Colon (tissue), 2 donors: ENCODE measurements around the gene GRN.
"Not testable (repeated sequence)": the region's sequence is repeated elsewhere in the genome, so short reads cannot be mapped to it uniquely, and the experiment has no call there.

Experiments used
- FAIRE-seq: peaks from 2 replicates; lab custom pipeline; 2012; peaks lifted over from hg19 to GRCh38; lab: Jason Lieb, UNC
- donor health status: control.
- donor health status: control.

The GRN gene

DNA sequence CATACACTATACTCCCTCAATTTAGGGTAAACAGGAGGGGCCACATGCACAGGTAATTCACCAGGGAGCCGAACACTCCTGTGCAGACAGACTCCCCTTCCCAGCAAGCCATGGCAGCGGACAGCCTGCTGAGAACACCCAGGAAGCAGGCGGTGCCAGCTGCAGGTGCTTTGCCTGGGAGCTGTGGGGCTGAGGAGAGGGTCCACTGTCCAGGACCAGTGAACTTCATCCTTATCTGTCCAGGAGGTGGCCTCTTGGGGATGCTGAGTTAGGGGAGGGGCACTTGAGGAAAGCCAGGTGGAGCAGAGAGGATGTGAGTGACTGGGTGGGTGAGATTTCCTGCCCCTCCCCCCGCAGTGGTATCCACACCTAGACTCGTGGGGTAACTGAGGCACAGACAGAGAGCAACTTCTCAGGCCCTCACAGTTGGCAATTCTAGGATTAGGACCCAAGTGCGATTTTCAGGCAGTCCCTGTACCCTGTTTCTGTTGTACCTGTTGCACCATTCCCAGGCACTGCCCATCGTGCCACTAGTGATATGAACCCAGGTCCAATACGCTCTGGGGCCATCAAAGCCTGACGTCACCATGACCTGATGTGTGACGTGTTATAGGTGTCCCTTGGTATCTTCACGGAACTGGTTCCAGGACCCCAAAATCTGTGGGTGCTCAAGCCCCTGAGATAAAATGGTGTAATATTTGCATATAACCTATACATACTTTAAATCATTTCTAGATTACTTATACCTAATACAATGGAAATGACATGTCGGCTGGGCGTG lies 1.2 kb downstream of the GRN start:
- no peak for FAIRE-seq

DNA sequence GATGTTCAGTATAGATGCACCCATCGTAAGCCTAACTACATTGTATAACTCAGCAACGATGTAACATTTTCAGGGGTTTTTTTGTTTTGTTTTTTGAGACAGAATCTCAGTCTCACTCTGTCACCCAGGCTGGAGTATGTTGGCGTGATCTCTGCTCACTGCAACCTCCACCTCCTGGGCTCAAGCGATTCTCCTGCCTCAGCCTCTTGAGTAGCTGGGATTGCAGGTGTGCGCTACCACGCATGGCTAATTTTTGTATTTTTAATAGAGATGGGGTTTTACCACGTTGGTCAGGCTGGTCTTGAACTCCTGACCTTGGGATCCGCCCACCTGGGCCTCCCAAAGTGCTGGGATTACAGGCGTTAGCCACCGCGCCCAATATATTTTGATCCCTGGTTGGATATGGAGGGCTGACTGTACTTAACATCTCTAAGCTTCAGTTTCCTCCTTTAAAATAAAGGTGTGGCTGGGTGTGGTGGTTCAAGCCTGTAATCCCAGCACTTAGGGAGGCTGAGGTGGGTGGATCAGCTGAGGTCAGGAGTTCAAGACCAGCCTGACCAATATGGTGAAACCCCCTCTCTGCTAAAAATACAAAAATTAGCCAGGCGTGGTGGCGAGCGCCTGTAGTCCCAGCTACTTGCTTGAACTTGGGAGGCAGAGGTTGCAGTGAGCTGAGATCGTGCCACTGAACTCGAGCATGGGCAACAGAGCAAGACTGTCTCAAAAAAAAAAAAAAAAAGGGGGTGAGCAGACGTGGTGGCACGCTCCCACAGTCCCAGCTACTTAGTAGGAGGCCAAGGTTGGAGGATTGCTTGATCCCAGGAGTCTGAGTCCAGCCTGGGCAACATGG lies 2.3 kb downstream of the GRN start:
- FAIRE-seq, result not testable (repeated sequence)

DNA sequence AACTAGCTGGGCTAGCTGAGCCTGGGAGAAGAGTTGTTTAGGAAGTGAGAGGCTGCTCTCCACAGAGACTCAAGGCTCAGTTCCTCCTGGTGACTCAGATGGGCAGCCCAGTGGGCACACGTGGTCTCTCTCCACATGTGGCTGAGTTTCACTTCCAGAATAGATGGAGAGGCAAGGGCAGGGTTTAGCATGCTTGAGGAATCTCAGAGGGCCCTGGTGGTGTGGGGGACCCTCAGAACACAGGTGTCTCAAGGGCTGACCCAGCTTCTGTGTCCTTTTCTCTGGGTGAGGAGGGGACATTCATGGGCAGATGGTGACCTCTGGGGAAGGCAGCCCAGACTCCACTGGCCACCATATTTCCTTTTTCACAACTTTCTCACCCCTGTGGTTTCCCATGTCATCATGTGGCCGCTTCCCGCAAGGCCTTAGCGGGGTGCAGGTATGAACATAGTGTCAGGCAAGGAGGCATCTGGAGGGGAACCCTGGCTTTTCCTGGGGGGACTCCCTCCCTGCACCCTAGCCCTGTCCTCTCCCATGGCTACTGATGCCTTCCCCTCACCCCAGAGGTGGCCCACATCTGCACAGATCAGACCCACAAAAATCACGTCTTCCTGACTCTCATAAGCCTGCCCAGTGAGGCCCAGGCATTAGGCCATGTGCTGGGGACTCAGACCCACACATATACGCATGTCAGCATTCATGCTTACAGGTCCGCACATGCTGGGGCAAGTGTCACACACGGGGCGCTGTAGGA lies 3.3 kb downstream of the GRN start:
- FAIRE-seq, result no peak

DNA sequence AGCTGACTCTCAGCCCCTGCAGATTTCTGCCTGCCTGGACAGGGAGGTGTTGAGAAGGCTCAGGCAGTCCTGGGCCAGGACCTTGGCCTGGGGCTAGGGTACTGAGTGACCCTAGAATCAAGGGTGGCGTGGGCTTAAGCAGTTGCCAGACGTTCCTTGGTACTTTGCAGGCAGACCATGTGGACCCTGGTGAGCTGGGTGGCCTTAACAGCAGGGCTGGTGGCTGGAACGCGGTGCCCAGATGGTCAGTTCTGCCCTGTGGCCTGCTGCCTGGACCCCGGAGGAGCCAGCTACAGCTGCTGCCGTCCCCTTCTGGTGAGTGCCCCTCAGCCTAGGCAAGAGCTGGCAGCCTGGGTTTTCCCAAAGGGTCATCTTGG lies 3.9 kb downstream of the GRN start:
- FAIRE-seq, result no peak

DNA sequence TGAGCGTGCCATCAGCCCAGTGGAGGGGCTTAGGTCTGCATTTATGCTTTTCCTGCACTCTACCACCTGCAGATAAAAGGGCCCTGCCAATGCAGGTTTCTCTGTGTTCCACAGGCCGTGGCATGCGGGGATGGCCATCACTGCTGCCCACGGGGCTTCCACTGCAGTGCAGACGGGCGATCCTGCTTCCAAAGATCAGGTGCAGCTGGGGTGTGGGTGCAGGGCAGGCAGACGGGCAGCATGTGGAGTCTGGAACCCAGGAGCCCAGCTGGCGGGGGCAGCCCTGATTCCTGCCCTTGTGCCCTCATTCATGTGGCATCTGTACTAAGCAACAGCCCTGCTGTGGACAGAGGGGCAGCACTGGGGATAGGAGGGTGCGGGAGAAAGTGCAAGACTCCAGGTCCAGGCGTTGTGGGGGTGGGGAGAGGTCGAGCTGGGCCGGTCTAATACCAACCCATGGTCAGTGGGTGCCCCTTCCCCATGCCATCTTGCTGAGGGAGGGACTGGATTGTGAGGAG lies 4.5 kb downstream of the GRN start:
- no peak for FAIRE-seq

DNA sequence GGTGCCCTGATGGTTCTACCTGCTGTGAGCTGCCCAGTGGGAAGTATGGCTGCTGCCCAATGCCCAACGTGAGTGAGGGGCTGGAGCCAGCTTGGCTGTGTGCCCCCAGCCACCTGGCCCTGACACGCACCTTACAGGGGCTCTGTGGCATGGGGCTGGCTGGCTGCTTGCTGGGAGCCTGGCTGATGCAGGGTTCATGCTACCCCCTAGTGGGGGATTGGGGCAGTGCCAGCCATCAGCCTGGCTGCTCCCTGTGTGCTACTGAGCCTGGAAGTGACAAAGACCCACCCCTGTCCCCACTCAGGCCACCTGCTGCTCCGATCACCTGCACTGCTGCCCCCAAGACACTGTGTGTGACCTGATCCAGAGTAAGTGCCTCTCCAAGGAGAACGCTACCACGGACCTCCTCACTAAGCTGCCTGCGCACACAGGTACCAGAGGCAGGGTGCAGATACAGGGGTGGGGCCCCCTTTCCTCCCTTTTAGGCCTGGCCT lies 5.7 kb downstream of the GRN start:
- FAIRE-seq, result no peak

DNA sequence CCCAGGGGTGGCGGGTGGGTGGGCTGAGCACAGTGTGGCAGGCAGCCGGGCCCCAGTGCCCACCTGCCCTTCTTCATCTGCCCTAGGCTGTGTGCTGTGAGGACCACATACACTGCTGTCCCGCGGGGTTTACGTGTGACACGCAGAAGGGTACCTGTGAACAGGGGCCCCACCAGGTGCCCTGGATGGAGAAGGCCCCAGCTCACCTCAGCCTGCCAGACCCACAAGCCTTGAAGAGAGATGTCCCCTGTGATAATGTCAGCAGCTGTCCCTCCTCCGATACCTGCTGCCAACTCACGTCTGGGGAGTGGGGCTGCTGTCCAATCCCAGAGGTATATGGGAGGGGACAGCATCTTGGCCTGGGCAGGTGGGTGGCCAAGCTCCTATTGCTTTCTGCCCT lies 6.4 kb downstream of the GRN start:
- FAIRE-seq, result no peak

DNA sequence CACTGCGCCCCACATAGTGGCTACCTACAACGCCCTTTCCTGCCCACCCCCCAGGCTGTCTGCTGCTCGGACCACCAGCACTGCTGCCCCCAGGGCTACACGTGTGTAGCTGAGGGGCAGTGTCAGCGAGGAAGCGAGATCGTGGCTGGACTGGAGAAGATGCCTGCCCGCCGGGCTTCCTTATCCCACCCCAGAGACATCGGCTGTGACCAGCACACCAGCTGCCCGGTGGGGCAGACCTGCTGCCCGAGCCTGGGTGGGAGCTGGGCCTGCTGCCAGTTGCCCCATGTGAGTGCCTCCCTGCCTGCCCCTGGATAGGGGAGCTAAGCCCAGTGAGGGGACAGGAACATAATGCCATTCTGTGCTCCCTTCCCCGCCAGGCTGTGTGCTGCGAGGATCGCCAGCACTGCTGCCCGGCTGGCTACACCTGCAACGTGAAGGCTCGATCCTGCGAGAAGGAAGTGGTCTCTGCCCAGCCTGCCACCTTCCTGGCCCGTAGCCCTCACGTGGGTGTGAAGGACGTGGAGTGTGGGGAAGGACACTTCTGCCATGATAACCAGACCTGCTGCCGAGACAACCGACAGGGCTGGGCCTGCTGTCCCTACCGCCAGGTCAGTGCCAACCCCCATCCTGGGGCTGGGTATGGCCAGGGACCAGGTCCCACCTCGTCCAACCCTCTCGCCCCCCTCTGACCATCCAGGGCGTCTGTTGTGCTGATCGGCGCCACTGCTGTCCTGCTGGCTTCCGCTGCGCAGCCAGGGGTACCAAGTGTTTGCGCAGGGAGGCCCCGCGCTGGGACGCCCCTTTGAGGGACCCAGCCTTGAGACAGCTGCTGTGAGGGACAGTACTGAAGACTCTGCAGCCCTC lies 7.1 kb downstream of the GRN start:
- FAIRE-seq, result no peak

DNA sequence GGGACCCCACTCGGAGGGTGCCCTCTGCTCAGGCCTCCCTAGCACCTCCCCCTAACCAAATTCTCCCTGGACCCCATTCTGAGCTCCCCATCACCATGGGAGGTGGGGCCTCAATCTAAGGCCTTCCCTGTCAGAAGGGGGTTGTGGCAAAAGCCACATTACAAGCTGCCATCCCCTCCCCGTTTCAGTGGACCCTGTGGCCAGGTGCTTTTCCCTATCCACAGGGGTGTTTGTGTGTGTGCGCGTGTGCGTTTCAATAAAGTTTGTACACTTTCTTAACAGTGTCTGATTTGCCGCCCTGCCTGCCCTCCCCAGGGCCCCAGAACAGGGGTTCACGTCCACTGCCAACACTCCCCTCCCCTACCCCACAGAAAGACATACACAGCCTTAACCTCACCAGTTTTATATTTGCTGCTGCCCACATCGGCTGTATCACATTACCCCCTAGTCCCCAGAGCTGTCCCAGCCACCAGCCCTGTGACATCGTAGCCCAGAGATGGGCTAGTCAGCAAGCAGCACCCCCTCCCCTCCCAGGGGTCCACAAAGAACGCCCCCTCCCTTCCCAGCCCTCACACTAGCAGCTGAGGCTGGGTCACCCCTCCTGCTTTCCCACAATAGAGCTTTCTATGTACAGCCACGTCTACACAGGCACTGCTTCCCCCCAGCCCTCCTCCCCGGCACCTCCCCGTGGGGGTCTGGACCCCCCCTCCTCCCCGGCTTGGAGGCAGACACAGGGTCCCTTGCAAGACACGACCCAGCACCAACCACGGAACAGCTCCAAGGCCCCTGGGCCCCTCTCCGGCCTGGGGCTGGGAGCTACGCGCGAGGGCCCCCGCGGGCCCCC lies 7.9 kb downstream of the GRN start:
- no peak for FAIRE-seq

DNA sequence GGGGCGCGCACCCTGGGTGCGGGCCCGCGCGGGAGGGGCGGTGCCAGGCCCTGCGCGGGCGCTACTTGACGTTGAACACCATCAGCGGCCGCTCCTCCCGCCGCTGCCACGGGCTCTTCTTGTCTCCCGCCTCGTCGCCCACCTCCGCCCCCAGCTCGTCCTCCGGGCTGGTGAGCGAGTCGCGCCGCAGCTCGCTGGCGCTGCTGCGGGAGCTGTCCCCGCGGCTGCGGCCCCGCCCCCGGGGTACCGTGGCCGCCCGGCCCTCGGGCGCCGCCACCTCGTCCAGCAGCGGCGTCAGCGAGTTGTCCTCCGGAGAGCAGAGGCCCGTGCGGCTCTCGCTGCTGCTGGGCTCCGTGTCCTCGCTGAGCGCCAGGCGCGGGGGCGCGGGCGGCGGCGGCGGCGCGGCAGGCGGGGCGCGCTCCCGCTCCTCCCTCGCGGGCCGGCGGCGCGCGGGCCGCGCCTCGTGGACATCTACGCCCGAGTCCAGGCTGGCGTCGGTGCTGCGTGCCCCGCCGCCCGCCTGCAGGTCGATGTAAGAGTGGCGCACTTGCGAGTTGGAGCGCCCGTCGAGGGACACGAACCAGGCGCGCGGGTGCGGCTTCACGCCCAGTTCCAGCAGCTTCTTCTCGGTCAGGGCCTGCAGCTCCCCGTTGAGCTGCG lies 8.7 kb downstream of the GRN start:
- no peak for FAIRE-seq

DNA sequence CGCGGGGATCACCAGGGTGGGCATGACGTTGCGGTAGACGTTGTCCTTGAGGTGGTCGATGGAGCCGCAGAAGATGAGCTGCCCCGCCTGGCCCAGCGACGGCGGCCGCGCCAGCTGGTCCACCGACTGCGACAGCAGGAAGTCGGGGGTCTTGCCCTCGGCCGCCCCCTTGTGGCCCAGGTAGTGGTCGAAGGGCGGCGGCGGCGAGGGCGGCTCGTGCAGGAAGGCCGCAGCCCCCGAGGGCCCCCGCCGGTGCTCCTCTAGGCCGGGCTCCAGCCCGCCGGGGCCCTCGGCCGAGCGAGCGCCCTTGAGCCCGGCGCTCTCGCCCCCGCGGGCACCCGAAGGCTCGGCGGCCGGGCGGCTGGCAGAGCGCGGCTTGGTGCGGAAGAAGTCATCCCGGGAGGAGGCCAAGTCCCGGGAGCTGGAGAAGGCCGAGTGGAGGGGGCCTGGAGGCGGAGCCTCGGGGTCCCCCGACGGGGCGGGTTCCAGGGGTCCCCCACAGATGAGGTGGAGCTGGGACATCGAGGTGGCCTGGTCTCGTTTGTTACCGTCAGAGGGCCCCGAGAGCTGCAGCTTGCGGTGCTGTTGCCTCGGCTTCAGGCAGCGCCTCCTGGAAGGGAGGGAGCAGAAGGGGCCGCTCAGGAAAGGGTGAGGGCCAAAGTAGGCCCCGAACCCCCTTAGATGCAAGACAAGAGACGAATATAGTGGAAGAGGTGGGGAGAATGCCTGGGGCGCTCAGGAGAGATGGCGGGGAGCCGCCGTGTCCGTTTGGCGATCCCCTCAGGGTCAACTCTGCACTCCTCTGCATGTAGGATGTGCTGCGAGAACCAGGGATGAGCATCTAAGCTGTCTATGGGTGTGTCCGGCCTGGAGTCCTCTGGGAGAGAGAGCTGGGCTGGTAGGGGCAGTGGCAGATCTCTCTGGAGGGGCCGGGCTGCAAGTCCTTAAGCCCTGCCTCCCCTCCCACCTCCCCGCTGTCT lies 9.8 kb downstream of the GRN start:
- FAIRE-seq, result no peak

DNA sequence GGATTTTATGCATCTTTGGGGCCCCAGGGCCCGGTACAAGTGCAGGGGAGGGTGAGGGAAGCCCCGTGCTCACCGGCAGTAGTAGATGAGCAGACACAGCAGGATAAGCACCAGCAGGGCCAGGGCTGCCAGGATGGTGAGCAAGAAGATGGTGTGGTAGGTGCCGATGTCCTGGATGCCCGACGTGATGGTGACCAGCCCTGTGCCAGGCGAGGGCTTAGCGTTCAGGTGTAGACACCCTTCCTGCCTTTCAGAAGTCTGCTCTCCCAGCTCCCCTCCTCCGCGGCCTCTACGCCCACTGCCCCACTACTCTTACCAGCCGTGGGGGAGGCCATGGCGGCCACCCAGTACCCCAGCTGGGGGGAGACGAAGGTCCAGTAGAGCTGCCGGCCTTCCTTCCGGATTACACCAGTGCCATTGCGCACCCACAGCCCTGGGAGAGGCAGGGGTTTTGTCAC lies 10.6 kb downstream of the GRN start:
- no peak for FAIRE-seq

DNA sequence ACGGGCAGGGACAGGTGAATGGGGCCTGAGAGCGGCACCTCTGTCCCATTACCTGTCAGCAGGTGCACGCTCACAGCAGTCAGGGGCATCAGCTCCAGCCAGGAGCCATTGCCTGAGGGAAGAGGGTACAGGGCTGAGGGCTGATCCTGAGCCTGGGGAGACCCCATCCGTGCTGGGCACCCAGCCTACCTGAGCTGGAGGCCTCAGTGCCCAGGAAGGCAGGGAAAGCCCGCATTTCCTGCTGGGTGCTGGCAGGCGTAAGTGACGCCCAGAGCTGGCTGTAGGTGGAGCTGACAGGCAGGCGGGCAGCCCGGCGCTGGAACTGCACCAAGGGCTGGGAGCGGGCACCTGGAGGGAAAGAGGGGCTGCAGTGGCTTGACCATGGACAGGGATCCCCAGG lies 11.1 kb downstream of the GRN start:
- FAIRE-seq, result no peak

DNA sequence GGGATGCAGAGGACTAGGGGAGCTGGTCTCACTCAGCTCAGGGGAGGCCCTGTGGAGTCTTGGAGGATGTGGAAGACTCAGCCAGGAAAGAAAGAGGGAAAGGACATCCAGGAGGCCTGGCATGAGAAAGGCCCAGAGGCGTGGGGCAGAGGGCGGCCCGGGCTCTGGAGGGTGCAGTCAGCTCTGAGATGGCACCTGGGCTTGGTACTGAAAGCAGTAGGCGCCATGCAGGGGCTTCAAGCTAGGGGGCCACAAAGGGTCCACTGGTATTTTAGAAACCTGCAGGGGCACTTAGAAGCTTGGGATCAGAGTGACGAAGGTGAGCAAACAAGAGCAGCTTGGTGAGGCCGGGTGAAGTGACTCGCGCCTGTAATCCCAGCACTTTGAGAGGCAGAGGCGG lies 13.0 kb downstream of the GRN start:
- FAIRE-seq, result no peak

DNA sequence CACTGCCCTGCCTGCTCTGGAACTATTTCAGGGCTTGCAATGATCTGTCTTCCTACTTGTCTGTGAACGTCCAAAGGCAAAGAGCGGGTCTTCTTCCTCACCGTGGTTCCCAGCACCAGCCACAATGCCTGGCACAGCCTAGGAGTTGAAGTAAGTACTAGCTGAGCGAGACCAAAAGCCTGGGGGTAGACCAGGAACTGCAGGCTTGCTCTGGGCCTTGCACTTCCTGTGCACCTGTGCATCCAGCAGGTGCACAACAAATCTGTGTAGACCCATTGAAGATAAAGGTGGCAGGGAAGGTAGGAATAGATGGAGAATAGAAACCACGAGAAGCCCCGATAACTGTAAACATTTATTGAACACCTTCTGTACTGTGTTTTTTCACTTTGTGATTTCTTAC lies 13.9 kb downstream of the GRN start:
- FAIRE-seq, result no peak

DNA sequence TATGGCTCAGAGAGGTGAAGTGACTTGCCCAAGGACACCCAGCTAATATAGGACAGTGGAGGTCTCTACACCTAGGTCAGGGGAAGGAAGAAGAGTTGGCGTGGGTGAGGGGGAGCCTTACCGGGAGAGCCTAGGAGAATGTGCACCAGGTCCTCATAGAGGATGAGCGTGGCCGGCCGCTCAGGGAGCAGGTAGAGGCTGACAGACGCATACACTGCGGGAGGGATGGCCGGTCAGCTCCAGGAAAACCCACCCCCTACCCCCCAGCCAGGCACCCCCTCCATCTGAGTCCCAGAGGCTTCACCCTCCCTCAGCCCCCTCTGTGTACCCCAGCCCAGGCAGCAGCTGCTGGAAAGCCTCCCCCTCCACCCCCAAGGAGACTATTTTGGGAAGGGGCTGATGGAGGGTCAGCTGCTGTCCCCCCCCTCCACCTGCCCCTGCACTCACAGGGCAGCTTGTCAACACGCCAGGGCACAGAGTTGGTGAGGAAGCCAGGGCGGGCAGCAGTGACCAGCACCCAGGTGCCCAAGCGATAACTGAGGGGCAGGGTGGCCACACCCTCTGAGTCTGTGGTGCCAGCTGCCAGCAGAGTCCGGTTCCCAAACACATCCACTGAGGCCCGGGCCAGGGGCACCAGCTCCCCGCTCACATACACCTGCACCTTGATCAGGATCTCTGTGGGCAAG lies 14.5 kb downstream of the GRN start:
- FAIRE-seq, result no peak

DNA sequence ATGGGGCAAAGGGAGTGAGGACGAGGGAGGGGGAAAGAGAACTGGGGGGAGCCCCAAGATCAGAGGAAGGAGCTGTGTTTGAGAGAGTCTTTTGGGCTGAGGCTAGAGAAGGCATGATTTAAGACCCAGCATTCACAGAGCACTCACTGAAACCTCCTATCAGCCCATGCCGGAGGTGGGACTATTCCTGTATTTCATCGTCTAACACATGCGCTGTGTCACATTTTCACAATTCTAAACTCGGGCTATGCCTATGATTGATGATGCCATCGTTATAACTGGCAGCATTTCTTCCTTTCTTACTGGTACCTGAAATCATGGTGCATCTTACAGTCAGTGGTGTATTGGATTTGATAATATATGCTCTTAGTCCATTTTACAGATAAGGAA lies 15.0 kb downstream of the GRN start:
- FAIRE-seq, result no peak

DNA sequence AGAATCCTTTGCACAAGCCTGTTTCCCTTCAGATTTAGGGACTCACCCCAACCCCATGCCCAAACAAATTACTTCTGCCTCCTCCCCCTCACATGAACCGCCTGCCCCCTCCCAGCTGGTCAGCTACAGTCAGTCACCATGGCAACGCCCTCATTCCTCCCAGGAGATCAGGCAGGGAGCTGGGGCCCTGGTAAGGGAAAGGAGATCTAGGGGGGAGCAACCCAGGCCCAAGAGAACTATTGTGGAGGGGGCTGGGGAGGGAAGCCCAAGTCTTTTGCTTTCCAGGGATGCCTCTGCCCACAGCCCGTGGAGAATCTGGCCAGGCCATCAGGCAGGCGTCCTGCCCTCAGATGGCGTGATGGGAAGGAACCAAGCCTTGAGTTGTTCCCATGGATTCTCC lies 15.7 kb downstream of the GRN start:
- FAIRE-seq, result no peak
